Measurements from ENCODE around the gene SMYD1.

DNA sequence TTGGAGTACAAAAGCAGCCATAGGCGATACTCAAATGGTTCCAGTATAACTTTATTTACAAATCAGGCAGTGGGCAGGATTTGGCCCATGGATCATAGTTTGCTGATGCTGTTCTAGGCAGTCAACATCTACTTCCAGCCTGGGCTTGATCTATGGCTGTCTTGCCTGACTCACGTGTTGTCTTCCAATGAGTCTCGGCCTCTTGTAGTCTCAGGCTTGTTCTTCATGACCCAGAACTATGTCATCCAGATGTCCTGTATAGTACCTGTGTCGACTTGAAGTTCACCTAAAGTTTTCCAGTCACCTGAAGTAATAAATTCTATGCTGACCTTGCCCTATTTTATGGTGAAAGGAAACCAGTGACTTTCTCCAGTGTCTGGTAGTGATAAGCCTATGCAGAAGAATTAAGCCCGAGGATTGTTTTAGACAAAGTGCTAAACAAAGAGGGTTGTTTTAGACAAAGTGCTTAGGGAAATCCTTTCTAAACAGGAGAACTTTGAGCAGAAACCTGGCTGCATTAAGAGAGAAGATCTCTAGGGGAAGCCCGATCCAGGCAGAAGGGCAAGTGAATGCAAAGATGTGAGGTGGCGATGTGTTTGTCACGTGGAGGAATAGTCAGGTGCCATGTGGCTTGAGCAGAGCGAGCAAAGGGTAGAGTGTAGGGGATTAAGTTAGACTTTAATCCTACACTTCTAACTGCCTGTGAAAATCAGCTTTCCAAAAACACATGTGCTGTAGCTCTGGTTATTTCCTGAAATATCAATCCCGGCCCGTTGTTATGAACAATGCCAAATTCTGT, 94.0 kb downstream of the SMYD1 start:
- TF ChIP-seq, protein P1, sequence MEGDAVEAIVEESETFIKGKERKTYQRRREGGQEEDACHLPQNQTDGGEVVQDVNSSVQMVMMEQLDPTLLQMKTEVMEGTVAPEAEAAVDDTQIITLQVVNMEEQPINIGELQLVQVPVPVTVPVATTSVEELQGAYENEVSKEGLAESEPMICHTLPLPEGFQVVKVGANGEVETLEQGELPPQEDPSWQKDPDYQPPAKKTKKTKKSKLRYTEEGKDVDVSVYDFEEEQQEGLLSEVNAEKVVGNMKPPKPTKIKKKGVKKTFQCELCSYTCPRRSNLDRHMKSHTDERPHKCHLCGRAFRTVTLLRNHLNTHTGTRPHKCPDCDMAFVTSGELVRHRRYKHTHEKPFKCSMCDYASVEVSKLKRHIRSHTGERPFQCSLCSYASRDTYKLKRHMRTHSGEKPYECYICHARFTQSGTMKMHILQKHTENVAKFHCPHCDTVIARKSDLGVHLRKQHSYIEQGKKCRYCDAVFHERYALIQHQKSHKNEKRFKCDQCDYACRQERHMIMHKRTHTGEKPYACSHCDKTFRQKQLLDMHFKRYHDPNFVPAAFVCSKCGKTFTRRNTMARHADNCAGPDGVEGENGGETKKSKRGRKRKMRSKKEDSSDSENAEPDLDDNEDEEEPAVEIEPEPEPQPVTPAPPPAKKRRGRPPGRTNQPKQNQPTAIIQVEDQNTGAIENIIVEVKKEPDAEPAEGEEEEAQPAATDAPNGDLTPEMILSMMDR (IDR thresholded peaks at IDR 0.05 in 2 of 3, conservative IDR thresholded peaks at IDR 0.05 in 1 of 3; ENCODE audit: control insufficient read depth in 2 of 3, extremely low read depth in 1 of 3, insufficient read depth in 1 of 3, low read depth in 3 of 3, low read length in 3 of 3) = no peak
- TF ChIP-seq RFX5 (IDR thresholded peaks at IDR 0.05; ENCODE audit: low read depth, low read length) (no peak), HDAC2 (IDR thresholded peaks at IDR 0.05) (no peak), RELA (IDR thresholded peaks at IDR 0.05; ENCODE audit: borderline replicate concordance, partially characterized antibody) (no peak), POLR2AphosphoS5 (IDR thresholded peaks at IDR 0.05; ENCODE audit: low read length) (no peak), GABPA (IDR thresholded peaks at IDR 0.05; ENCODE audit: low read depth) (no peak), RAD21 (IDR thresholded peaks at IDR 0.05; ENCODE audit: insufficient read depth, low read depth, low read length) (no peak), TBL1XR1 (IDR thresholded peaks at IDR 0.05; ENCODE audit: low read depth, low read length) (no peak), MXI1 (IDR thresholded peaks at IDR 0.05; ENCODE audit: low read depth, low read length) (no peak), PML (IDR thresholded peaks at IDR 0.05; ENCODE audit: low read length) (no peak)
- TF ChIP-seq, protein P2, sequence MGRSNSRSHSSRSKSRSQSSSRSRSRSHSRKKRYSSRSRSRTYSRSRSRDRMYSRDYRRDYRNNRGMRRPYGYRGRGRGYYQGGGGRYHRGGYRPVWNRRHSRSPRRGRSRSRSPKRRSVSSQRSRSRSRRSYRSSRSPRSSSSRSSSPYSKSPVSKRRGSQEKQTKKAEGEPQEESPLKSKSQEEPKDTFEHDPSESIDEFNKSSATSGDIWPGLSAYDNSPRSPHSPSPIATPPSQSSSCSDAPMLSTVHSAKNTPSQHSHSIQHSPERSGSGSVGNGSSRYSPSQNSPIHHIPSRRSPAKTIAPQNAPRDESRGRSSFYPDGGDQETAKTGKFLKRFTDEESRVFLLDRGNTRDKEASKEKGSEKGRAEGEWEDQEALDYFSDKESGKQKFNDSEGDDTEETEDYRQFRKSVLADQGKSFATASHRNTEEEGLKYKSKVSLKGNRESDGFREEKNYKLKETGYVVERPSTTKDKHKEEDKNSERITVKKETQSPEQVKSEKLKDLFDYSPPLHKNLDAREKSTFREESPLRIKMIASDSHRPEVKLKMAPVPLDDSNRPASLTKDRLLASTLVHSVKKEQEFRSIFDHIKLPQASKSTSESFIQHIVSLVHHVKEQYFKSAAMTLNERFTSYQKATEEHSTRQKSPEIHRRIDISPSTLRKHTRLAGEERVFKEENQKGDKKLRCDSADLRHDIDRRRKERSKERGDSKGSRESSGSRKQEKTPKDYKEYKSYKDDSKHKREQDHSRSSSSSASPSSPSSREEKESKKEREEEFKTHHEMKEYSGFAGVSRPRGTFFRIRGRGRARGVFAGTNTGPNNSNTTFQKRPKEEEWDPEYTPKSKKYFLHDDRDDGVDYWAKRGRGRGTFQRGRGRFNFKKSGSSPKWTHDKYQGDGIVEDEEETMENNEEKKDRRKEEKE (IDR thresholded peaks at IDR 0.05) = no peak
- TF ChIP-seq, protein P3, sequence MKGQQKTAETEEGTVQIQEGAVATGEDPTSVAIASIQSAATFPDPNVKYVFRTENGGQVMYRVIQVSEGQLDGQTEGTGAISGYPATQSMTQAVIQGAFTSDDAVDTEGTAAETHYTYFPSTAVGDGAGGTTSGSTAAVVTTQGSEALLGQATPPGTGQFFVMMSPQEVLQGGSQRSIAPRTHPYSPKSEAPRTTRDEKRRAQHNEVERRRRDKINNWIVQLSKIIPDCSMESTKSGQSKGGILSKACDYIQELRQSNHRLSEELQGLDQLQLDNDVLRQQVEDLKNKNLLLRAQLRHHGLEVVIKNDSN (IDR thresholded peaks at IDR 0.05; ENCODE audit: borderline replicate concordance, extremely low read length, insufficient read depth, low read depth, low read length) = no peak
- TF ChIP-seq, protein P4, sequence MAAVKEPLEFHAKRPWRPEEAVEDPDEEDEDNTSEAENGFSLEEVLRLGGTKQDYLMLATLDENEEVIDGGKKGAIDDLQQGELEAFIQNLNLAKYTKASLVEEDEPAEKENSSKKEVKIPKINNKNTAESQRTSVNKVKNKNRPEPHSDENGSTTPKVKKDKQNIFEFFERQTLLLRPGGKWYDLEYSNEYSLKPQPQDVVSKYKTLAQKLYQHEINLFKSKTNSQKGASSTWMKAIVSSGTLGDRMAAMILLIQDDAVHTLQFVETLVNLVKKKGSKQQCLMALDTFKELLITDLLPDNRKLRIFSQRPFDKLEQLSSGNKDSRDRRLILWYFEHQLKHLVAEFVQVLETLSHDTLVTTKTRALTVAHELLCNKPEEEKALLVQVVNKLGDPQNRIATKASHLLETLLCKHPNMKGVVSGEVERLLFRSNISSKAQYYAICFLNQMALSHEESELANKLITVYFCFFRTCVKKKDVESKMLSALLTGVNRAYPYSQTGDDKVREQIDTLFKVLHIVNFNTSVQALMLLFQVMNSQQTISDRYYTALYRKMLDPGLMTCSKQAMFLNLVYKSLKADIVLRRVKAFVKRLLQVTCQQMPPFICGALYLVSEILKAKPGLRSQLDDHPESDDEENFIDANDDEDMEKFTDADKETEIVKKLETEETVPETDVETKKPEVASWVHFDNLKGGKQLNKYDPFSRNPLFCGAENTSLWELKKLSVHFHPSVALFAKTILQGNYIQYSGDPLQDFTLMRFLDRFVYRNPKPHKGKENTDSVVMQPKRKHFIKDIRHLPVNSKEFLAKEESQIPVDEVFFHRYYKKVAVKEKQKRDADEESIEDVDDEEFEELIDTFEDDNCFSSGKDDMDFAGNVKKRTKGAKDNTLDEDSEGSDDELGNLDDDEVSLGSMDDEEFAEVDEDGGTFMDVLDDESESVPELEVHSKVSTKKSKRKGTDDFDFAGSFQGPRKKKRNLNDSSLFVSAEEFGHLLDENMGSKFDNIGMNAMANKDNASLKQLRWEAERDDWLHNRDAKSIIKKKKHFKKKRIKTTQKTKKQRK (IDR thresholded peaks at IDR 0.05; ENCODE audit: low read depth, low read length) = no peak

All from GM12878 (cell line).